GM18505 (cell line): Measurements from ENCODE around the gene HMOX1.
"Not testable (repeated sequence)": the region's sequence is repeated elsewhere in the genome, so short reads cannot be mapped to it uniquely, and the experiment has no call there.

Experiments used
- ATAC-seq: cut with Tn5 transposase; IDR thresholded peaks from one replicate; pipeline ENCODE4 v1.9.1; 2021; ENCODE audit not compliant: unreplicated experiment
- POLR2A ChIP-seq: IDR thresholded peaks from 4 replicates; pipeline ENCODE4 v1.6.1; 2011; ENCODE audit warnings: borderline replicate concordance; ENCODE audit not compliant: insufficient read depth, insufficient read length; ENCODE audit errors: extremely low read depth

HMOX1 gene

DNA sequence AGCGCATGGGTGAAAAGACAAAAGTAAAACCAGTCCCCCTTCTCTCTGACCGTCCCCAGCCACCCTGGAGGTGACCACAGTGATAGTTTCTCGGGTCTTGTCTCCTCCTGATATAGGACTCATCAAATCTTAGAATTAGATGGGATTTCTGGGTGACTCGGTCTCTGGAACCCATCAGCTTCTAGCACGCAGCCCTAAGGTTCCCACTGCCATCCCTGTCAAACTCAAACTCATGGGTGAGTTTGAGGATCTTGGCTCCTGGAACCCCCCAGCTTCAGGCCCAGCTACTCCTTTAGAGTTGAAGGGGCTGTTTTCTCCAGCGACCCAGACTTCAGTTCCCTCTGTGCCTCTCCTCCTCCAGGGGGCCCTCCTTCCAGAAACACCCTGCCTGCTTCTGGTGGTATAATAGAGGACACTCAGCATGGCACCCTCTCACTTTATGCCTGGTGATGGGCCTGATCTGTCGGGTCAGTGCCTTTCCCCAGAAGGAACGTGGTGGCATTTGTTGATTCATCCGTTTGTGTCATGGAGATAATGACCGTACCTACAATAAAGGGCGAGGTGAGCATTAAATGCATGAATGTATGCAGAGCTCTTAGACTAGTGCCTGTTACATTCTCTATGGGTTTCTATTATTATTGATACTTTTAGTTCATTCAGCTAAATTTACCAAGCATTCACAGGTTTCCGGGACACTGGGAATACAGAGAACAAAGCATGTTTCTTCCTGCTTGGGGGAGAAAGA, 50.8 kb downstream of the HMOX1 start:
- ATAC-seq = no peak
- no peak for TF ChIP-seq POLR2A

DNA sequence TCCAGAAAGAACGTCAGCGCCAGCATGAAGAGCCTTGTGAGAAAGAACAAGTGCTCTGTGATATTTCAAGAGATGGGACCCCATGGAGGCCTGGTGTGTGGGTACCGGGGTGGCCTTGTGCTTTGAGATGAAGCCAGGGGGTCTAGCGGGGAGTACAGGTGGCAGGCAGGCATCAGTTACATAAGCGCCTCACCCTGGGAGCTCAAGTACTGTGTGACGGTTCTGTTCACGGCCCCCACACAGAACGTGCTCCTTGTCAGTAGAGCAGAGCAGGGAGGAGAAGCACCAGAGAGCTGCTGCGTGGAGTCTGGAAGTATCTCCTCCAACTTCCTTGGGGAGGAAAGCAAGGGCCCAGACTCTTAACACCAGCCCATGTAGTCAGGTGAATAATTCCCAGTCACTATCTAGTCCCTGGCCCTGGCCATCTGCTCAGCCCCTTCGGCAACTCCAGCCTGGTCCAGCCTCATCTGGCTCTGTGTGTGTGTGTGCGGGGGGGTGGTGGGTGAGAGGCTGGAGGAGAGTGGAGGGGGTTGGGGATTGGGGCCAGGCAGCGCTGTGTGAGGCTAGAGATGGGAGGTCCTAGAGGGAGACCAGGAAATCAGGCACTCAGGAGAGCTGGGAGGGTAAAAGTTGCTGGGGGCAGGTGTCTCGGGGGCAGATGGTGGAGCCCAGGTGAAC, 51.5 kb downstream of the HMOX1 start:
- no peak for ATAC-seq
- TF ChIP-seq POLR2A = no peak

DNA sequence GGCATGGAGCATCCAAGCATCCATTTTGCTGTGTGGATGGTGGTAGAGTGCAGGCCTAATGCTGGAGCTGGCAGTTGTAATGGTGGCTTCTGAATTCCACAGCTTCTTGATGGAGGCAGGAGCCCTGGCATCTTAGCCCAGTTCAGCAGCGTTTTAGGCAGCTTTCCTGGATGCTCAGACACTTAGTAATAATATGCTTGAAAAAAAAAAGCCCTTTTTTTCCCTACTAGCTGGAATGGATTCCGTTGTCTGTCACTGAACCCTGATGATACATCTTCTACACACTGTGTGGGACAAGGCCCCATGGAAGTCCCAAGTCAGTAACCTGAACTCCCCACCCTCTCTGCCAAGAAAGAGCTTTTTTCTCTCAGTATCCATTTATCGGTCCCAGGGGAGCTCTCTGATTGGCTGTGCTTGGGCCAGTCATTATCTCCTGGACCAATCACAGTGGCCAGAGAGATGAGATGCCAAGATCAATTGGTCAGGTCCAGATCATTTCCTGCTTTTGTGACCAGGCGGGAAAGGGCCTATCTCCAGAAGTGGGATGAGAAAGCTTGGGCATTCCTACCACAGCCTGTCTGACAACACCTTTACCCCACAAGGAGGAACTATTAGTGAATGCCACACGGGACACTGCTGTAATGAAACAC, 53.3 kb downstream of the HMOX1 start:
- no peak for TF ChIP-seq POLR2A
- ATAC-seq = no peak

DNA sequence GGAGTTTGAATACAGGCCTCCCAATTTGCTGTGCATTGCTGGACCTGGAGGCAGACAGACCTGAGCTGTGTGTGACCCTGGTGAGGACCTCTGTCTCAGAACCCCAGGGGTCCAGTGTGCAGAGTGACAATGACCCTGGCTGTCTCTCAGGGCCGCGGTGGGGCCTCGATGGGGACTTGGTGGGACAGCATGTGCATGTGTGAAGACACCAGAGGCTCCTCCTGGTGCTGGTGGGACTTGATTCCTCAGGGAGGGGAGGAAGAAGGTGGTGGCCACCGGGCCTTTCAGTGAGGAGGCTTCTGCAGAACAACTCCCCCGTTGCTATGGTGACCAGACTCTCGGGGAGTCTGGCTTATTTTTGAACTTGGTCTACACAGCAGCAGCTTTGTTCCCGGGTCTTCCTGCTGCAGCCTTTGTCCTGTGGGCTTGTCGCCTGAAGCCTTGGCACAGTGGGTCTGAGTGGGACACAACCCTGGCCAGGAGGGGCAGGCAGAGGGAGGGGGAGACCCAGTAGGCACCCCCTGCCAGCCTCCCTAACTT, 54.4 kb downstream of the HMOX1 start:
- TF ChIP-seq POLR2A = no peak
- ATAC-seq = no peak

DNA sequence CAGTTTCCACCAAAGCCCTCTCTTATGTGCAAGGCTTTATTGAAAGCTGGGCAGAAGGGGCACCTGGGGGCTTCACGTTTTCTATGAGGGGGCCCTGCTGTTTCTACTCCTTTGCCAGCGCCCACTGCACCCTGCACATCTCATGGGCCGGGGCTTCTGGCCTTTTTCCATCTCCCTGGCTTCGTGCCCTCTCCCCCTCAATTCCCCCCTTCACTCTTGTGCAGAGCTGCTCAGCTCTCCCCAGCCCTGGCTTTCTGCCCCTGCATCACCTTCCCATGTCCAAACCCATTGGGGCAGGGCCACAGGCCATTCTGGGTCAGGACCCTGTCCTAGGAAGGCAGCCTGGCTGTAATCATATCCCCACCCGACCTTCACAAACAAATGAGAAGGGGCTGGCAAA, 55.5 kb downstream of the HMOX1 start:
- no peak for ATAC-seq
- TF ChIP-seq POLR2A = no peak

DNA sequence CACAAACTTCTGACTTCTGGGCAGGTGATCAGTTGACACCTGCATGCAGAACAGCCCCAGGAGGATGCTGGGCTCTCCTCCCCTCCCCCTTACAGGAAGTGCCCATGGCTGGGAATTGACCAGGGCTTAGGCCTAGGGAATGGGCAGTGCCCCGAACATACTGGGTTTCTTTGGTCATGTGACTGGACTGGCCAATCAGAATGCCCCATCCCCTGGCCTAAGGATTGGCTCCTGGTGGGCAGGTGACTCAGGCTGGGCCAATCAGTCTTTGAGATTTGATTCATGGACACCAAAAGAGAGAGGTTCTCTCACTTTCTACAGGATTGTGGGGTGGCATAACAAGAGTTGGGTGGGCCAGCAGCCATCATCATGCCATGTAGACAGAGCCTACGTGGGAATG, 56.2 kb downstream of the HMOX1 start:
- no peak for ATAC-seq
- no peak for TF ChIP-seq POLR2A

DNA sequence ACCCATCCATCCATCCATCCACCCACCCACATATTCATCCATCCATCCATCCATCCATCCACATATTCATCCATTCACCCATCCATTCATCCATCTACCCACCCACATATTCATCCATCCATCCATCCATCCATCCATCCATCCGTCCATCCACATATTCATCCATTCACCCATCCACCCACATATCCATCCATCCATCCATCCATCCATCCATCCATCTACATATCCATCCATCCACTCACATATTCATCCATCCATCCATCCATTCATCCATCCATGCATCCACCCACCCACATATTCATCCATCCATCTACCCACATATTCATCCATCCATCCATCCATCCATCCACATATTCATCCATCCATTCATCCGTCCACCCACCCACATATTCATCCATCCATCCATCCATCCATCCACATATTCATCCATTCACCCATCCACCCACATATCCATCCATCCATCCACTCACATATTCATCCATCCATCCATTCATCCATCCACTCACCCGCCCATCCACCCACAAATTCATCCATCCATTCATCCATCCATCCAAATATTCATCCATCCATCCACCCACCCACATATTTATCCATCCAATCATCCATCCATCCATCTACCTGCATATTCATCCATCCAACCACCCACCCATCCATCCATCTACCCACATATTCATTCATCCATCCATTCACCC, 57.9 kb downstream of the HMOX1 start:
- not testable (repeated sequence) for ATAC-seq

DNA sequence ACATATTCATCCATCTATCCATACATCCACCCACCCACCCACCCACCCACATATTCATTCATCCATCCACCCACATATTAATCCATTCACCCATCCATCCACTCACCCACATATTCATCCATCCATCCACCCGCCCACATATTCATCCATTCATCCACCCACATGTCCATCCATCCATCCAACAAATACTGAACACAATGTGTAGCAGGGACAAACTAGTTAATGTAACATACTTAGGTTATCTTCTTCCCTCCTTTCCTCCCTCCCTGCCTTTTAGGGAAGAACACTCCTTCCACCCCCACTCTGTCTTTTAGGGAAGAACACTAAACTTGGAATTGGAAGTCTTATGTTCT, 58.4 kb downstream of the HMOX1 start:
- no peak for ATAC-seq
- no peak for TF ChIP-seq POLR2A

DNA sequence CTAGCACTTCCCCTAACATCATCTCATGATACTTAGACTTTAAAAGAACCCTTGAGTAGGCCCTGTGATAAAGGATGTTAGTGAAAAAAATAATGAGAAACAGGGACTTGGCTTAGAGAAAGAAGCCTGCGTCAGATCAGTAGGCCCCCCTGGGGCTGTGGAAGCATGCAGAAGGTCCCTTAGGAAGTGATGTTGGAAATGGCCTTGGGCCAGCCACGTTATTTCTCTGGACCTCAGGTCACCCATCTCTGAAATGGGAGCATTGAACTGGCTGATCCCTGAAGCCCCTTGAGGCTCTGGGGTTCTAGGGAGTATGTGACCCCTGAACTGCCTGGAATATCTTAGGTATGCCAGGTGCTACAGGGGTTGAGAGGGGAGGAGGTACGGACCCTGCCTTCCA, 59.2 kb downstream of the HMOX1 start:
- no peak for TF ChIP-seq POLR2A
- no peak for ATAC-seq

DNA sequence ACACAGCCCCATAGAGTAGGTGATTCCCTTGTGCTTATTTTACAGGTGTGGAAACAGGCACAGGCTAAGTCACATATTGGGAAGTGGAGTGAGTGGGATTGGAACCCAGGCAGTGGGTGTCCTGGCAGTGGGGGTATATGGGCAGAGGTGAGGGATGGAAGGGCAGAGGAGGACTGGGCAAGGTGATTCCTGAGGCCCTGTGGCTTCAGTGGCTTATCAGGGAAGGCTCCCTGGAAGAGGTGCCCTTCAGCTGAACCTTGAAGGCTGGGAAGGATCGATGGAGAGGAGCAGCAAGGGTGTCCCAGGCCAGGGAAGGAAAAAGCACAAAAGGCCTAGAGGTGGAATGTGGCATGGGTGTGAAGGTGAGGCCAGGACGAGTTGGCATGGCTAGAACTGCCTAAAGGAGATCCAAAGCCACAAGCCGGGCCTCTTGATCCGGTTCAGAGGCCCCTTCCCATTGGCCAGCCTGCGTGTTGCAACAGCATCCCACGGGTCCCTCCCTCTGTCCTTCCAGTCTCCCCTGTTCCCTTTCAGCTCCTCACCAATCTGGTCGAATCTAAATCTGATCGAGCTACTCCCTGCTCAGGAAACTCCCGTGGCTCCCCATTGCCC, 60.7 kb downstream of the HMOX1 start:
- TF ChIP-seq POLR2A = no peak
- ATAC-seq = no peak

DNA sequence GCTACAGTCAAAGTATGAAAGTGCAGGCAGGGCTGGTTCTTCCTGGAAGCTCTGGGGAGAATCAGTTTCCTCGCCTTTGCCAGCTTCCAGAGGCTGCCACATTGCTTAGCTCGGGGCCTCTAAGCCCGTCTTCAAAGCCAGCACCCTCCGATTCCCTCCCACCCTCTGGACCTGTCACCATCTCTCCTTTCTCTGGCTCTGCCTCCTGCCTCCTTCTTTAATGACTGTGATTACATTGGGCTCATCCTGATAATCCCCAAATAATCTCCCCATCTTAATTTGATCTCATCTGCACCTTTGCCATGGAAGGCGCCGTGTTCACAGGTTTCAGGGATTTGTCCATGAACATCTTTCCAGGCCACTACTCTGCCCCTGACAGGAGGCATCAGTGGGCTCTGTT, 61.6 kb downstream of the HMOX1 start:
- TF ChIP-seq POLR2A = no peak
- ATAC-seq = no peak

DNA sequence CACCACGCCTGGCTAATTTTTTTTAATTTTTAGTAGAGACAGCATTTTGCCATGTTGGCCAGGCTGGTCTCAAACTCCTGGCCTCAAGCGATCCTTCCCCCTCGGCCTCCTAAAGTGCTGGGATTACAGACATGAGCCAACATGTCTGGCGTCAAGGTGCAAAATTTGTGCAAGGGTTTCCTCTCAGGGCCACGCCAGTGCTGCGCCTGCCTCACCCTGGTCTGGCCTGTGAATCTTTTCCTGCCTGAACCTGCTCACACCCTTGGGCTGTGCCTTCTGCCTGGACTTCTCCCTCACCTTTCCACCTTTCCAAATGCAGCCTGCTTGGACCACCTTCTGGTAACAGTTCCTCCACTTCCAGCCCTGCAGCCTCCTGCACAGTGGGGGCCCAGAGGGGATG, 62.4 kb downstream of the HMOX1 start:
- ATAC-seq = no peak

More for the DNA sequence above, 62.4 kb downstream of the HMOX1 start:
- no peak for TF ChIP-seq POLR2A
